Measurements from ENCODE around the gene CD22.

GRCh38 chr19:35279374-35279773 is 49.6 kb upstream of the CD22 start:
- TF ChIP-seq, protein P1, sequence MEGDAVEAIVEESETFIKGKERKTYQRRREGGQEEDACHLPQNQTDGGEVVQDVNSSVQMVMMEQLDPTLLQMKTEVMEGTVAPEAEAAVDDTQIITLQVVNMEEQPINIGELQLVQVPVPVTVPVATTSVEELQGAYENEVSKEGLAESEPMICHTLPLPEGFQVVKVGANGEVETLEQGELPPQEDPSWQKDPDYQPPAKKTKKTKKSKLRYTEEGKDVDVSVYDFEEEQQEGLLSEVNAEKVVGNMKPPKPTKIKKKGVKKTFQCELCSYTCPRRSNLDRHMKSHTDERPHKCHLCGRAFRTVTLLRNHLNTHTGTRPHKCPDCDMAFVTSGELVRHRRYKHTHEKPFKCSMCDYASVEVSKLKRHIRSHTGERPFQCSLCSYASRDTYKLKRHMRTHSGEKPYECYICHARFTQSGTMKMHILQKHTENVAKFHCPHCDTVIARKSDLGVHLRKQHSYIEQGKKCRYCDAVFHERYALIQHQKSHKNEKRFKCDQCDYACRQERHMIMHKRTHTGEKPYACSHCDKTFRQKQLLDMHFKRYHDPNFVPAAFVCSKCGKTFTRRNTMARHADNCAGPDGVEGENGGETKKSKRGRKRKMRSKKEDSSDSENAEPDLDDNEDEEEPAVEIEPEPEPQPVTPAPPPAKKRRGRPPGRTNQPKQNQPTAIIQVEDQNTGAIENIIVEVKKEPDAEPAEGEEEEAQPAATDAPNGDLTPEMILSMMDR (IDR thresholded peaks at IDR 0.05; ENCODE audit: low read length), result no peak
- TF ChIP-seq EZH2phosphoT487 (IDR thresholded peaks at IDR 0.05; ENCODE audit: low read length), result no peak
